Activated T-cell treated with anti-CD3 and anti-CD28 coated beads for 4 hours (primary cell): ENCODE measurements around the gene RCE1.
"Not testable (repeated sequence)": the region's sequence is repeated elsewhere in the genome, so short reads cannot be mapped to it uniquely, and the experiment has no call there.

Experiments used
- DNase-seq: peaks from one replicate; pipeline ENCODE4 v3.0.0-alpha.2; 2020

RCE1 gene

GRCh38 chr11:66842896-66843775 lies at the start of gene RCE1:
Gene RCE1, plus strand, starts transcription at chr11:66843441. Its CDS starts 15 bp downstream, at chr11:66843456.
- DNase-seq: peak; percentile 86

GRCh38 chr11:66799815-66800214 lies 43.4 kb upstream of the RCE1 start:
- not testable (repeated sequence) for DNase-seq

GRCh38 chr11:66800720-66801428 lies 42.4 kb upstream of the RCE1 start:
- no peak for DNase-seq

GRCh38 chr11:66809592-66809991 lies 33.6 kb upstream of the RCE1 start:
- DNase-seq: no peak

- no peak for DNase-seq
These were observed 32.6 kb upstream of the RCE1 start for GRCh38 chr11:66810576-66811185.

- no peak for DNase-seq
These were observed 28.6 kb upstream of the RCE1 start for GRCh38 chr11:66814678-66815077.

GRCh38 chr11:66815646-66816045 lies 27.6 kb upstream of the RCE1 start:
- DNase-seq: no peak

- DNase-seq: no peak
These were observed 24.8 kb upstream of the RCE1 start for GRCh38 chr11:66818231-66818955.

GRCh38 chr11:66820381-66820780 lies 22.9 kb upstream of the RCE1 start:
- DNase-seq: no peak

GRCh38 chr11:66820901-66821300 lies 22.3 kb upstream of the RCE1 start:
- DNase-seq: no peak

- DNase-seq: no peak
These were observed 19.5 kb upstream of the RCE1 start for GRCh38 chr11:66823700-66824099.

- not testable (repeated sequence) for DNase-seq
These were observed 18.7 kb upstream of the RCE1 start for GRCh38 chr11:66824573-66824972.

- DNase-seq: no peak
These were observed 8.7 kb upstream of the RCE1 start for GRCh38 chr11:66834539-66834845.

GRCh38 chr11:66834943-66835342 lies 8.3 kb upstream of the RCE1 start:
- no peak for DNase-seq

- DNase-seq: no peak
These were observed 7.4 kb upstream of the RCE1 start for GRCh38 chr11:66835768-66836405.

GRCh38 chr11:66840317-66841091 lies 2.7 kb upstream of the RCE1 start:
- DNase-seq: no peak

GRCh38 chr11:66841861-66842260 lies 1.4 kb upstream of the RCE1 start:
- DNase-seq: no peak

GRCh38 chr11:66842501-66842895 lies 743 bp upstream of the RCE1 start:
- no peak for DNase-seq

GRCh38 chr11:66843776-66844495 lies 695 bp downstream of the RCE1 start:
- no peak for DNase-seq

- DNase-seq: no peak
These were observed 1.4 kb downstream of the RCE1 start for GRCh38 chr11:66844496-66845142.
